HG03378 (cell line): Measurements from ENCODE around the gene CHMP2A.
"Not testable (repeated sequence)": the region's sequence is repeated elsewhere in the genome, so short reads cannot be mapped to it uniquely, and the experiment has no call there.

ENCODE experiments used
- ATAC-seq: cut with Tn5 transposase; IDR thresholded peaks from one replicate; pipeline ENCODE4 v1.9.1; 2021; ENCODE audit warnings: mild to moderate bottlenecking, moderate library complexity; ENCODE audit not compliant: unreplicated experiment

Gene CHMP2A

GRCh38 chr19:58513694-58514563 lies 41.0 kb downstream of the CHMP2A start:
- ATAC-seq: peak; percentile 58

GRCh38 chr19:58513213-58513693 lies 41.7 kb downstream of the CHMP2A start:
- no peak for ATAC-seq

GRCh38 chr19:58511353-58512208 lies 43.3 kb downstream of the CHMP2A start, which contains the start of gene SLC27A5:
Gene SLC27A5, minus strand, starts transcription at chr19:58511992. Its CDS starts 37 bp downstream, at chr19:58511955.
- ATAC-seq: no peak

GRCh38 chr19:58510084-58510862 lies 44.6 kb downstream of the CHMP2A start:
- ATAC-seq: no peak

- no peak for ATAC-seq
Observed at GRCh38 chr19:58509731-58510083, 45.2 kb downstream of the CHMP2A start.

- ATAC-seq: not testable (repeated sequence)
Observed at GRCh38 chr19:58507602-58508223, 47.2 kb downstream of the CHMP2A start.
